Common myeloid progenitor, CD34-positive (primary cell): ENCODE results near the gene GAP43.

ENCODE experiments used
- CTCF ChIA-PET: fragments of 350-600 bp; sonication (Branson Sonifier 250); formaldehyde crosslinking; loops from one replicate; lab custom pipeline; 2021; ENCODE audit warnings: antibody characterized with exemption; lab: Charles Lee
- POLR2A ChIA-PET: fragments of 350-600 bp; sonication (Branson Sonifier 250); formaldehyde crosslinking; loops from one replicate; lab custom pipeline; 2021; ENCODE audit warnings: antibody characterized with exemption; lab: Charles Lee
- DNase-seq, 3 donors: peaks; one replicate each; pipeline versions ENCODE4 v3.0.0 to v3.0.0-alpha.2; 2013
- H3K27ac ChIP-seq, 2 experiments: 1 replicate in 1 of 2; 2 replicates in 1 of 2; pipeline ENCODE4 v1.7.0; 2013; ENCODE audit warnings: inconsistent platforms in 2 of 2, low read length in 2 of 2, mild to moderate bottlenecking in 2 of 2, low read depth in 1 of 2, moderate library complexity in 1 of 2; ENCODE audit not compliant: severe bottlenecking in 2 of 2, insufficient read depth in 1 of 2, poor library complexity in 1 of 2
- H3K27me3 ChIP-seq, 5 experiments: replicated peaks in 2 of 5; 1 replicate in 3 of 5; 2 replicates in 2 of 5; pipeline versions ENCODE4 v1.6.1 to v1.7.0; 2013; ENCODE audit warnings: low read length in 4 of 5, mild to moderate bottlenecking in 2 of 5, moderate library complexity in 2 of 5, inconsistent platforms in 1 of 5; ENCODE audit not compliant: insufficient read depth in 5 of 5, control insufficient read depth in 4 of 5
- H3K36me3 ChIP-seq, 4 experiments: 1 replicate in 2 of 4; 2 replicates in 2 of 4; pipeline versions ENCODE4 v1.6.1 to v1.7.0; 2013; ENCODE audit warnings: low read length in 3 of 4, control low read depth in 1 of 4, mild to moderate bottlenecking in 1 of 4; ENCODE audit not compliant: control insufficient read depth in 4 of 4, insufficient read depth in 4 of 4
- H3K4me1 ChIP-seq, 4 experiments: 1 replicate in 3 of 4; 2 replicates in 1 of 4; pipeline versions ENCODE4 v1.6.1 to v1.7.1; 2013; ENCODE audit warnings: low read length in 3 of 4, mild to moderate bottlenecking in 3 of 4, control low read depth in 1 of 4, inconsistent platforms in 1 of 4, moderate library complexity in 1 of 4; ENCODE audit not compliant: control insufficient read depth in 4 of 4, insufficient read depth in 4 of 4; ENCODE audit errors: control extremely low read depth in 1 of 4
- H3K4me3 ChIP-seq, 7 experiments: 1 replicate in 4 of 7; 2 replicates in 3 of 7; pipeline versions ENCODE4 v1.5.1 to v1.7.0; 2013; ENCODE audit warnings: mild to moderate bottlenecking in 7 of 7, low read length in 6 of 7, moderate library complexity in 6 of 7, inconsistent platforms in 2 of 7, low read depth in 2 of 7, control low read depth in 1 of 7; ENCODE audit not compliant: insufficient read depth in 4 of 7, control insufficient read depth in 1 of 7; ENCODE audit errors: extremely low read depth in 1 of 7
- H3K9me3 ChIP-seq, 5 experiments: 1 replicate in 4 of 5; 2 replicates in 1 of 5; pipeline versions ENCODE4 v1.6.1 to v1.7.1; 2013; ENCODE audit warnings: low read length in 4 of 5, mild to moderate bottlenecking in 2 of 5, inconsistent platforms in 1 of 5, low read depth in 1 of 5, moderate library complexity in 1 of 5; ENCODE audit not compliant: control insufficient read depth in 4 of 5, insufficient read depth in 2 of 5; ENCODE audit errors: control extremely low read depth in 1 of 5
- WGBS: methylation state at CpG from one replicate; pipeline ENCODE4 v1.1.5; 2013; ENCODE audit not compliant: insufficient coverage; 5-methylcytosine and 5-hydroxymethylcytosine counted together

GAP43 gene

GRCh38 chr3:115615001-115615814 lies 8.1 kb upstream of the GAP43 start:
- Histone ChIP-seq H3K27ac (no peak overlapping the region), H3K4me1 (no peaks in the 10 kb centered on the region), H3K4me3 (no peak overlapping the region), H3K36me3 (no peaks in the 10 kb centered on the region), H3K9me3 (no peaks in the 10 kb centered on the region), H3K27me3 (peaks cover 0 to 2% (median 0%) of the 10 kb centered on the region in 5 experiments)
- no peak for DNase-seq
- CTCF ChIA-PET = no interaction called here
- 100% methylated on average over 1 of the region's 2 CpGs for WGBS
- POLR2A ChIA-PET = no interaction called here

GRCh38 chr3:115616461-115616860 lies 6.8 kb upstream of the GAP43 start:
- no peaks in the 10 kb centered on the region for H3K9me3 ChIP-seq
- H3K4me3 ChIP-seq = no peak overlapping the region
- 89% methylated on average over 3 of the region's 4 CpGs for WGBS
- no peaks in the 10 kb centered on the region for H3K36me3 ChIP-seq
- no peak for DNase-seq
- POLR2A ChIA-PET = no interaction called here
- no peaks in the 10 kb centered on the region for H3K4me1 ChIP-seq
- H3K27ac ChIP-seq = no peak overlapping the region
- CTCF ChIA-PET = no interaction called here
- H3K27me3 ChIP-seq = peaks cover 0 to 2% (median 0%) of the 10 kb centered on the region in 5 experiments

GRCh38 chr3:115617591-115617990 lies 5.7 kb upstream of the GAP43 start:
- Histone ChIP-seq H3K27me3 (peaks cover 0 to 7% (median 0%) of the 10 kb centered on the region in 5 experiments), H3K4me3 (no peak overlapping the region), H3K27ac (no peak overlapping the region), H3K9me3 (no peaks in the 10 kb centered on the region), H3K36me3 (no peaks in the 10 kb centered on the region), H3K4me1 (no peaks in the 10 kb centered on the region)
- ChIA-PET POLR2A (no interaction called here), CTCF (no interaction called here)
- DNase-seq = no peak
- WGBS = 100% methylated on average over 1 of the region's 1 CpG

GRCh38 chr3:115624029-115624741 lies 875 bp downstream of the GAP43 start:
- CTCF ChIA-PET = interaction anchor here (1.3 kb wide), 1 partner anchor 10 kb away, joined by 3 read pairs; no protein-coding TSS in a partner anchor
- WGBS = 3% methylated on average over 9 of the region's 11 CpGs
- H3K27ac ChIP-seq = no peak overlapping the region

GRCh38 chr3:115624901-115625300 lies 1.6 kb downstream of the GAP43 start:
- H3K9me3 ChIP-seq = peaks cover 0 to 1% (median 0%) of the 10 kb centered on the region in 5 experiments
- no peak overlapping the region for H3K27ac ChIP-seq
- peaks cover 9 to 63% (median 41%) of the 10 kb centered on the region in 5 experiments for H3K27me3 ChIP-seq
- H3K36me3 ChIP-seq = no peaks in the 10 kb centered on the region
- no peak overlapping the region for H3K4me3 ChIP-seq
- CTCF ChIA-PET = interaction anchor here (1.3 kb wide), 1 partner anchor 9 kb away, joined by 3 read pairs; no protein-coding TSS in a partner anchor
- DNase-seq = no peak
- POLR2A ChIA-PET = no interaction called here
- peaks cover 0 to 8% (median 0%) of the 10 kb centered on the region in 4 experiments for H3K4me1 ChIP-seq
- 0% methylated on average over 2 of the region's 5 CpGs for WGBS

More at GRCh38 chr3:115624029-115624741, 875 bp downstream of the GAP43 start:
- Histone ChIP-seq H3K27me3 (peaks cover 9 to 63% (median 41%) of the 10 kb centered on the region in 5 experiments), H3K9me3 (peaks cover 0 to 1% (median 0%) of the 10 kb centered on the region in 5 experiments), H3K4me1 (peaks cover 0 to 8% (median 0%) of the 10 kb centered on the region in 4 experiments), H3K4me3 (no peak overlapping the region), H3K36me3 (no peaks in the 10 kb centered on the region)
- POLR2A ChIA-PET = interaction anchor here (0.6 kb wide), 1 partner anchor 61 kb away, joined by 3 read pairs; no protein-coding TSS in a partner anchor
- no peak for DNase-seq

GRCh38 chr3:115626006-115626409 lies 2.7 kb downstream of the GAP43 start:
- no peaks in the 10 kb centered on the region for H3K36me3 ChIP-seq
- H3K27ac ChIP-seq = no peak overlapping the region
- ChIA-PET POLR2A (no interaction called here), CTCF (no interaction called here)
- DNase-seq = peak in 1 of 3 donors; percentile 3
- peaks cover 9 to 71% (median 46%) of the 10 kb centered on the region in 5 experiments for H3K27me3 ChIP-seq
- 45% methylated on average over 3 of the region's 5 CpGs for WGBS
- H3K9me3 ChIP-seq = peaks cover 0 to 1% (median 0%) of the 10 kb centered on the region in 5 experiments
- H3K4me3 ChIP-seq = no peak overlapping the region
- H3K4me1 ChIP-seq = peaks cover 0 to 8% (median 0%) of the 10 kb centered on the region in 4 experiments
